HG03280 (cell line): ENCODE measurements around the gene RSPH6A.

ENCODE experiments used
- ATAC-seq: cut with Tn5 transposase; IDR thresholded peaks from one replicate; pipeline ENCODE4 v1.9.1; 2021; ENCODE audit warnings: mild to moderate bottlenecking, moderate library complexity; ENCODE audit not compliant: unreplicated experiment

The RSPH6A gene

DNA sequence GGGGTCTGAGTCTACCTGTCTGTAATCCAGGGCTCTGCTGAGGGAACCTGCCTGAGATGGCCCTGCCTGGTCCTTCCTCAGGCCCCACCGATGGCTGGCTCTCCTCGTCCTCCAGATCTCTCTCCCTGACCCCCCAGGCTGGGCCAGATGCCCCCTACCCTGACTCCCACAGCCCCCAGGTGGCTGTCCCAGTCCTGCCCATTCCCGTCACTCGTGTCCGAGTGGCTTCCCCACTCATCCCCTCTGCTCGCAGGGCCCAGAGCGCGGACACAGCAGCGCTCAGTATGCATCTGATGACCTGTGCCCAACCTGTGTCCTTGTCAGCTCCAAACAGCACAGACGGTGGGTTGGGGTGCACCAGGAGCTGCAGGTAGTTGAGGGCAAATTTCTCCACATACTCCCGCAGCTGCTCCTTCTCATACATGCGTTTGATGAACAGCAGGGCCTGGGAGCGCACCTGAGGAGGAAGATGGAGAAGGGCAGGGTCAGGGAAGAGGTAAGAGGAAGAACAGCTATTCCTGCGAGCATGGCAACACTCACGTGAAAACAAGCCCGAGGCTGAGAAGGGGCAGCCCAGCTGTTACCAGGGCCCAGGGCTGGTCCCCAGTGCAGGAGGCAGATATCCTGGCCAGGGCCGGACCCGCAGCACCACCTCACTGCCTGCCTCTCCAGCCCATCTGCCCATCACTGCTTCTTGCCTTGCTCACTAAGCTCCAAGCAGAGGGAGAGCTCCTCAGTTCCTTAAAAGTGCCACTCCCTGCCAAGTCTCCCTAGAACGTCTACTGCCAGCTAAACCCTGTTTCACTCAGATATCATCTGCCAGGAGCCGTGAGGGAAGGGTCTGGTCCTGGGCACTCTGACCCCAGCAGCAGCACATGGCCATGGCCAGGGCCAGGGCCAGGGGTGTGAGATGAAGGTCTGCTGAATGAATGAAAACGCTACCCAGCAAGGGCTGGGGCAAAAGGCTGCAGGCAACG lies 11.1 kb upstream of the RSPH6A start:
- ATAC-seq, result no peak

DNA sequence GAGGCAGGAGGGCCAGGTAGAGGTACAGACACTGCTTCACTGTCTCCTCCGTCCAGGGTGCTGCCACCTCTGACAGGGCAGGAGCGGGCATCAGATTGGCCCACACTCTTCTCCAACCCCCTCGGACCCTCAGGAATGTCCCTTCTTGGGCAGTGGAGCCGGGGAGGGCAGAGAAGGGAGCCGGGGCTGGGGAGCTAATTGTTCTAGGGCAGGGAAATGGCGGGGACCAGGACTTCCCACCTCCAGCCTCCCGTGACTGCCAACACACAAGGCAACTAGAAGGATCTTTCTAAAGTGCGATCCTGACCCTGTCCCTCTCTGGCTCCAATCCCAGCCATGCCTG lies 10.1 kb upstream of the RSPH6A start:
- ATAC-seq, result no peak

DNA sequence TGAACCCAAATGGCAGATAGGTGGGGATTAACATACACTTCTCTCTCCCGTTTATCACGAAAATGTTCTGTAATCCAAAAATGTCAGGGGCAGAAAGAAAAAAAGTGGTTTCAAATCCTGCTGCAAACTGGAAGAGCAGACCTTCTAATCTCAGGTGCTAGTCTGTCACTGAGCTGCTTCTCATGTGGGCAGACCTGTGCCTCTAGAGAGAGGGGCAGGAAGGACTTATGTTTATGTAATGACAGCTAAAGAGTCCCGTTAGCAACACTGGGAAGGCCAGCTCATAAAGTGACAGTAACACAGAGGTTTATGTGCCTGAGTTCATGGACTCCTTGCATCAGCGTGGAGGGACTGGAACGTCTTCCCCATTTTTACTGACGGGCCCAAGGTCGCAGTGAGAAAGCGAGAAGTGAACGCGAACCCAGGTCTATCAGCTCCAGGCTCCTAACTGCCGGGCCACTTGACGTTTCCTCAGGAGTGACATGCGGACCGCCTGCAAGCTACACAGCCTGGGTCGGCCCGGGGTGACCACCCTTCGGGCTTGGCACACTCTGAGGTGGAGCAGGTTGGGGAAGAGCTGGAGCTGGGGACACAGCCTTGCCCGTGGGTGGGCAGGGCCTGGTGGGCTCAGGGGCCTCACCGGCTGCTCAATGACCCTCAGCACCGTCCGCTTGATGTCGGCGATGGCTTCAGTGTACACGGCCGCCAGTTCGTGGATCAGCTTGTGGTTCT lies 9.6 kb upstream of the RSPH6A start:
- no peak for ATAC-seq

DNA sequence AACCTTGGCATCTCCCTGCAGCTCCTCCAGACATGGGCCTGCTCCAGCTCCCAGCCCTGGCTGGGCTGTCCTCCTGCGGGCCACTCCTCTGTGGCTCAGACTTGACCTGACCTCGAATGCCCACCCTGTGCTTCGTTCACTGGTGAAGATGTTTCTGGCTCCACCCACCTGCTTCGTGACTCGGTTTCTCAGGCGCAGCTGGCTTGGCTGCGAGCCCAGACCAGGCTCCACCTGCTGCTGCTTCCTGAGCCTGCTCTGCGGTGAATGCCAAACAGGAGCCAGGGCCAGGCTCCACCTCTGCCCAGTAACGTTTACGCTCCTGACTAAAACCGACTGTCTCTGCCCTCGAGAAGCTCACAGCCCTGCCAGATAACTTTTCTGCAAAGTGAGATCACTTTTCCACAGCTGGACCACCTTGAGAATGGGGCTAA lies 8.9 kb upstream of the RSPH6A start:
- ATAC-seq, result no peak

DNA sequence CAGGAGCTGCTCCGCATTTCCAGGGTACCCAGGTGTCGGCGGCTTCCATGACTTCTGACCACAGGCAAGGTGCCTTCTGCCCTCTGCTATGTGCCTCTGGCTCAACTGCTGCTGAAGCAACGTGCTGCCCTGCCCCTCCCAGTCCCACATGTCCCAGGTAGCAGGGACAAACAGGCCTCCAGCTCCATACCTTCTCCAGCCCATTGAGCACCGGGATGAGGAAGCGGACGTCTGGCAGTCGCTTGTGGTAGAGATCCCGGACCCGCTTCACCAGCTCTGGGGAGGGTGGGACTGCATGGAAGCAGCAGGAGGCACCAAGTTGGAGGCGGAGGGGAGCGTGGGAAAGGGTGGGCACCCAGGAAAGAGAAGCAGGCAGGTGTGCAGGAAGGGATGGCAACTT lies 8.1 kb upstream of the RSPH6A start:
- no peak for ATAC-seq

DNA sequence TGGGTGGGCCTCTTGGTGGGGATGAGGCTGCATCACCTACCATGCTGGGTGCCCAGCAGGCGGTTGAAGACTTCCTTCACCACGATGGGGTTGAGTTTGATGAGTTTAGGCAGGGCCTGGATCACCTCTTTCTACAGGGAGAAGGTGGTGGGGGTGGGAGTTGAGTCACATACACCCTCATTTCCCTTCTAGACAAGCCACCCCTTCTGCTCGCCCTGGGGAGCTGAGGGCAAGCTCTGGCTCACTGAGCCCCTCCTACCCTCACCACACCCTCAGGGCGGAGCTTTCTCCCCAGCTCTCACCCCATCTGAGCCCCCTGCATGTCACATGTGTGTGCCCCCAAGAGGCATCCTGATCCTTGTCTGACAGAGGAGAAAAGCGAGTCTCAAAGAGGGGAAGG lies 7.6 kb upstream of the RSPH6A start:
- no peak for ATAC-seq

DNA sequence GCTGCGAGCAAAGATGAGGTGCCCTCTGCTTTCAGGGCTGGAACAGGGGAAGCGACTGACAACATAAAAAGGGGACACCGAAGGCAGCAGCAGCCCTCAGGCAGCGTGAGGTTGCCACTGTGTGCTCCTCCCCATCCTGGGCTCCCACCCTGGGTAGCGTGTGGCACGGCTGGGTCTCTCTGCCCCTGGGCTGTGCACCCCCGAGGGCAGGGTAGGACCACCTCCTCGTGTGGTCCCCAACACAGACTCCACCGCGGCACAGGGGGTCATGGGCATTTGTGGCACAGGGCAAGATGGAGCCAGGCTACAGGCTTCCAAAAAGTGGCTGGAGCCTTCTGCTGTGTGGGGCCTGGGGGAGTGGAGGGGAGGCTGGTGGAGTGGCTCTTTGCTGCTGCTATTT lies 6.5 kb upstream of the RSPH6A start:
- no peak for ATAC-seq

DNA sequence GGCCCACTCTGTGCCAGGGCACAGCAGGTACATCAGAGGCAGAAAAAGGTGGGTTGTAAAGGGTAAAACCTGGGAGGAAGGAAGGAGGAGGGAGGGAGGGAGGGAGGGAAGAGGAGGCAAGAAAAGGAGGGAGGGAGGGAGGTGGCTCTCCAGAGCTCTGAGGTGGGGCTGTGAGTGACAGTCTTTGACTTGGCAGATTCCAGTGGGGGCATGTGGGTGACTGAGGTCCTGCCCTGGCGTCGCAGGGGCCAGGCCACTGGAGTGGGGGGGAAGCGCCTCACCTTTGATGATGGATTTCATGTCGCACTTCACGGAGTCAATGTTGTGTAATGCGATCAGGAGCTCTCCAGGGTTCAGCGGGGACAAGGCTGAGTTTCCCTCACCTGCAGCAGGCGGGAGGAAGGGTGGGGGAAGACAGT lies 6.0 kb upstream of the RSPH6A start:
- ATAC-seq, result no peak

DNA sequence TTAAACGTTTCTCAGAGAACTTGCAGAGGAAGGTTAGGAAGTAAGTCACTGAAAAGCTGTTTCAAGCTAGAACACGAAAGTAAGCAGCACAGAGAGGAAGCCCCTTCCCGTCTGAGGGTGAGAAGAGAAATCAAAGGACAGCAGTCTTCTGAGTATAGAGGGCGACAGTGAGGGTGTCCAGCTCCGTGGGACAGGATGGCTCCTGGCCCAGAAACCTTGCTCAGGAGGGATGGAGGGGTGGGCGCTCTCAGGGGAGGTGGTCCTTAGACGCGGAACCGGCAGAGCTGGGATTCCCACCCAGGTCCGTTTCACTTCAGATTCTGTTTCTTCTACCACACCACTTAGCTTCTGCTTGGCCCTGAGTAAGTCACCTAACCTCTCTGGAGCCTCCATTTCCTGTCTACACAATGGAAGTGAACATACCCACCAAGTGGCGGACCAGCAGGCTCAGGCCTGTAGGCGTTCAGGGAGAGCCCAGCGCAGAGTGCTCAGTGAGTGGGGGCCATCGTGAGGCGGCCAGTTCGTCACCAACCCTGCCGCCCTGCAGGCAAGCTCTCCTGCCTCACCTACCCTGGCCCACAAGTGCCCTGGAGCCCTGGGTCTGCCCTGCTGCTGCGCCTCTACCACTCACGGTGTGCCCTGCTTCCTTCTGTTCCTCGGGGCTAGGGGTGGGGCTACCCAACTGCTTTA lies 5.5 kb upstream of the RSPH6A start:
- ATAC-seq, result no peak

DNA sequence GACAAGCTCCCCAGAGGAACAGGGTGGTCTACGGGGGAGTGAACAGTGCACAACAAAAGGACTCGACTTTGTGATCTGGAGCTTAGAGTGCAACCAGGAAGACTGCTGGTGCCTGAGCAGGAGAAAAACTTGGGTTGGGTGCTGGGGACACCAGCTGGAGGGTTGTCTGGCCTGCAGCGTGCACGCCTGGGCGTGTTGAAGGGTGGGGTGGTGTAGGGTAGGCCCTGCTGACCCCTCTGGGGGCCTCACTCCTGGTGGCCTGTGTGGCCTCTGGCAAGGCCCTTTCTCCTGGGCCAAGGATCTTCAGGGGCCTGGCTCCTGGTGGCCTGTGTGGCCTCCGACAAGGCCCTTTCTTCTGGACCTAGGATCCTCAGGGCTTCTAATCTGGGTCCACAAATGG lies 4.7 kb upstream of the RSPH6A start:
- ATAC-seq, result no peak

DNA sequence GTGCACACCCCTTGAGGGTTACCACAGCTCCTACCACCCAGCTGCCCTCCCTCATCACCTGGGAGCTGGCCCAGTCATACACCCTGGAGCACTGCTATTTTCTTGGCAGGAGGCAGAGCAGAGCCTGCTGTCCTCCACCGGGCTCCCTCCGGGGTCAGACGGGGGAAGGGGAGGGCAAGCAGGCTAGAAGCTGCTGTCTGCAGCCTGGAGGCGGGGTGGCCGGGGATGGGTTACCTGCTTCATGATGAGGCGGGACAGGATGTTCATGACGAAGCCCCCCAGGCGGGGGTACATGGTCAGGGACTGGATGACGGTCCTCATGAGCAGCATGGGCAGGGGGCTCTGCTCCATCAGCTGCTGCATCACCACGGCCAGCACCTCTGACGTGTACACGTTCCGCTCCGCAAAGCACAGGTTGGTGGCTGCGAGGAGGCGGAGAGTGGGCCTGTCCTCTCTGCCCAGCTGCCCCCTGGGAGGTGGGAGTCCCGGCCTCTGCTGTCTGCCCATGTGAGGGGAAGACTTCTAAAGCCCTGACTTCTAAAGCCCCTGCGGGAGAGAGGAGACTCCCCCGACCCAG lies 2.7 kb upstream of the RSPH6A start:
- ATAC-seq, result no peak

DNA sequence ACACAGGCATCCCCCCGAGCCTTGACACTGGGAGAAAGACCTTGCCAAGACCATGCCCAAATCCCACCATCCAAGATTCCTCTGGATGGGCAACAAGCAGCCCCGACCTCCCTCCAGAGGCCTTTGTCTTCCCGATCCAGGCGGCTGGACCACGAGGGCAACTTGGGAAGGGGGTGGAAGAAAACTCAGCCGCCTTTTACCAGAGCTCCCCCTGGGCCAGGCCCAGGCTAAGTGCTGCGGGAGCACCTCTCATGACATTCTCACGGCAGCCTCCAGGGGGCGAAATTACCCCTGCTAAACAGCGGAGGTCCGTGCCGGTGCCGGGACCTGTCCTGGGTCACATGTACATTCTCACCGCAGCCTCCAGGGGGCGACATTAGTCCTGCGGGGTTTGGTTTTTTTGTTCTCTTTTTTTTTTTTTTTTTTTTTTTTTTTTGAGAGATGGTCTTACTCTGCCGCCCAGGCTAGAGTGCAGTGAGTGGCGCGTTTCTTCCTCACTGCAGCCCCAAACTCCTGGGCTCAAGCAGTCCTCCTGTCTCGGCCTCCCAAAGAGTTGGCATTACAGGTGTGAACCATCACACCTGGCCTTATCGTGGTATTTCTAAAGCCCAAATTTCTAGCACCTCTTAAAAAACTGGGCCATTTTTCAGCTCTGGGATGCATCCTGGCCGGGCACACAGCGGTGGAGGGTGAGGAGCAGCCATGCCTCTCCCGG lies 2.1 kb upstream of the RSPH6A start:
- peak; percentile 87 for ATAC-seq

DNA sequence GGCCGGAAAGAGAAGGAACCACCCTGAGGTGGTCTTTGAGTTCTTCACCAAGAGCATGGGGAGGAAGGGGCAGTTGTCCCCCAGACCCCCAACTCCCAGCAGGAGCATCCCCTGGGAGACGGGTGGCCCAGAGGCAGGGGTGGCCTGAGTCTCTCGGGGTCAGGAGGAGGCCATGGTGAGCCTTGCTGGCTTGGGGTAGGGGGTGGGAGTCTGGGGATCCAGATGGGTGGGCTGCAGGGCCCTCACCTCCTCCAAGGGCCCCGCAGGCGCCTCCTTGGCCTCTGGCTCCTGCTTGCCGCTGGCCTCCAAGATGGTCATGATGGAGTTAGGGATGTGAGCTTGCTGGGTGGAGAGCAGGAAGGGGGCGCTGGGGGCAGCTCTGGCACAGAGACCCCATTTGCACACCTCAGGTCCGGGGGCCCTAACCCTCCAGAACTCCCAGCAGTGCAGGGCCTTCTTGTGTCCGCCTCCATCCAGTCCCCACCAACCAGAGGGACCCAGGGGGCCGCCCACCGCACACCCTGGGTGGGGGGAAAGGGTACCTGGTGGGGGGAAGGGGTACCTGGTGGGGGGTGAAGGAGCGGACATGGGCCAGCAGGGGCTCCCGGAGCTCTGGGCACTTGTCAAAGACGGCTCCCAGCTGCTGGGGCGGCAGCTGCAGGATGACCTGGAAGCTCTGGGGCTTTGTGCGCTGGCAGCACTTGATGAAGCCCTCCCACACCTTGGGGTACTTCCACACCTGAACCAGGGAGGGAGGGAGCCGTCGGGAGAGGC lies 1.3 kb upstream of the RSPH6A start:
- ATAC-seq, result no peak

DNA sequence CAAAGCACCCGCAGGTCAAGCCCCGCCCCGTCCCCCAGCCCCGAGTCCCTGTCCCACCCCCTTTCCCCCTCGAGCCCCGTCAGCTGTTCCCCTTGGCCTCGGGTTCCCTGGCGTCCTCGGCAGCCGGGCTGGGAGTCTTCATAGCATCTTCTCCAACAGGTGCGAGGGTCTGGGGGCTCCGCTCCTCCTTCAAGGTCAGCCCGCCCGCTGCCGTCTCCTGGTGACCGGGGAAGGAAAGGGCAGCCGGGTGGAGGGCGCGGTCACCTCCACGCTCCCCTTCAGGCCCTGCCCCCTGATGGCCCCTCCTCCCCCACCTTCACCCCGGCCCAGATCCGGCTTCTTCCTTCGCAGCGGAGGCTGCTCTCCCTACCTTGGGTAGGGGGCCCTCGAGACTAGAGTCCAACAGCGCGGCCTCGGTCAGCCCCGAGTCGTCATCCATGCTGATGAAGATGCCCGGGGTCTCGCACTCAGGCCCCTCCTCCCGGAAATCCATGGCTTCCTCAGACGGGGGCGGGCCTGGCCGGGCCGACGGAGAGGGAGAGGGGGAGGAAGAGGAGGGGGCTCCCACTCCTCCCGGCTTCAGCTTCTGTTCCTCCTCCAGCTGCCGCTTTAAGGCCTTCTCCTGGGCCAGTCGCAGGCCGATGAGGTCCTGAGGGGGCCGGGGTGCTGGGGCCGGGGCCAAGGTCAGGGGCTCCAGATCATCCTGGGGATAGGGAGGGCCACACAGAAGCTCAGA lies 541 bp upstream of the RSPH6A start:
- no peak for ATAC-seq

DNA sequence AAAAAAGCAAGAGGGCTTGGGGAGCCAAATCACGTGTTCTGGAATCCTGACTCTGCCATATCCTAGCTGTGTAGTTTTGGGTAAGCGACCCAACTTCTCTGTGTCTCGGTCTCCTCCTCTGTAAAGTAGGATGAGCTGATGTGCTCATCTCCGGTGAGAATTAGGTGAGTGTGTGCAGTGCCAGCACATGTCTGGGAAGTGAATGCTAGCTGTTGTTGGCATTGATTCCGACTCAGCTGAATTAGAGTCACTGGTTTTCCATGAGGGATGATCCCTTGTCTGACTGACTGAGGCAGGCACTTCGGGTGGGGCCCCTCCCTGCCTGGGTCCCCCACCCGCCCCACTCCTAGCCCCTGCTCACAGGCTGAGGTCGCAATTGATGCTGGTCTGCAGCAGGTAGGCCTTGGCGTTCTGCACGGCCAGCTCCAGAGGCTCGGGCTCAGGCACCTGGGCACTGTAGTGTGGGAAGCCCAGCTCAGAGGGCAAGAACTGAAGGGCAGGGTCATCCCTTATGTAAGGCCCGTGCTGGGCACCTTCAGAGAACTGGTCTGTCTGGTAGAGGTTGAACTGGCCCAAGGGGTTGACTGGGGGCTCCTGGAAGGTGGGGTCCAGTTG lies 835 bp downstream of the RSPH6A start:
- no peak for ATAC-seq

DNA sequence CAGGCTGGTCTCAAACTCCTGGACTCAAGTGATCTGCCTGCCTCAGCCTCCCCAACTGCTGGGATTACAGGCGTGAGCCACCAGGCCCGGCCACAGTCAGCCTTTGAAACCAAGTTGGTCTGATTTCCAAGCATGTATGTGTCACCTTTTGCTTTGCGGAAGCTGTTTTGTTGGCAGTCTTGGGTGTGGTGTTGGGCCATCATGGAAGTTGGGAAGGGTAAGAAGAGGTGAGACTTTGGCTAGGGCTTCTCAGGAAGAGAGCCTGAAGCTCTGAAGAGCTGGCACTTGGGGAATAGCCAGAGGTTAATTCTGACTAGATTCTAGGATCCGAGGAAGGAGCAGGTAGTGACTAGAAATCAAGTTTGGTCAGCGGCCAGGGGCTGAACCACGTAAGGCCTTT lies 2.8 kb downstream of the RSPH6A start:
- no peak for ATAC-seq

DNA sequence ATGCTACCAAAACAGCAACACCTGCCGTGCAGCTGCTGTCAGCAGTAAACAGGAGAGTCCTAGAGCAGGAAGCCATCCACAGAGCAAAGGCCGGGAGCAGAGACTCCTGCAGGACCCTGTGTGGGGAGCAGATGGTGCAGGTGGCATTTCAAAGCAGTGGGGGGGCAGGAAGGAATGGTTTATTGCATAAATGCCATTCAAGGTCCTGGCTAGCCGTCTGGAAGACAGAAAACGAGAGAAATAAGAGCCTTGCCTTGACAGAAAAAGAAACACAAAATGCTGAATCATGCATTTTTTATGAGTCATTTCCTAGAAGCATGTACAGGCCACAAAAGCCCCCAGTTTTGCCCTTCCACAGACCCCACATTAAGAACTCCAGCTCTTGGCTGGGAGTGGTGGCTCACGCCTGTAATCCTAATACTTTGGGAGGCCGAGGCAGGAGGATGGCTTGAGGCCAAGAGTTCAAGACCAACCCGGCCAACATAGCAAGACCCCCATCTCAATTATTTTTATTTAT lies 5.4 kb downstream of the RSPH6A start:
- no peak for ATAC-seq

DNA sequence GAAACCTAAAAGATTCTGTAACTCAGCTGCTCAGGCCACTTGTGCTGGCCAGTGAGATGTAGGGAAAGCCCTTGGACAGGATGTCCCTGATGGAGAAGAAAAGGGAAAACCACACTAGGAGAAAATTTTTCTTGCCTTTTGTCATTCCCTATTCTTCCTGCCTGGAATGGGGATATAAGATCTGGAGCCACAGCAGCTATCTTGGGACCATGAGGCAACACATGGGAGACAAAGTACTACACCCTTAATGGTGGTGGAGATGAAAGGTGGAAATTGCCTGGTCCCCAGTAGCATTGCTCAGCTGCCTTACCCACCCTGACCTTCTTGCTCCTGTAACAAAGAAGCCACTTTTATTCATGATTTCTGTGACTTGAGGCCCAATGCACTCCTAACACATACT lies 9.4 kb downstream of the RSPH6A start:
- no peak for ATAC-seq

DNA sequence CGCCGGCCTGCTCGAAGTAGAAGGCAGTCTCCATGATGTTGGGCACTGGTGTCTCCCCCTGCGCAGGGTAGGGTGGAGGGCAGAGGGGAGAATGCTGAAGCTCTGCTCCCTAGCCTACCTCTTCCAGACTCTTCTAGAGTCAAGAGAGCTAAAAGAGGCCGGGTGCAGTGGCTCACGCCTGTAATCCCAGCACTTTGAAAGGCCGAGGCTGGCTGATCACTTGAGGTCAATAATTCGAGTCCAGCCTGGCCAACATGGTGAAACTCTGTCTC lies 10.2 kb downstream of the RSPH6A start:
- no peak for ATAC-seq
